HepG2 (cell line): ENCODE measurements around the gene FBLN5. TPM values are rescaled to one million over a fixed set of nuclear protein-coding genes. Genes with fewer than 3 reads are reported as not detected.

ENCODE experiments used
- ATAC-seq: fragments of 200-7000 bp; cut with Tn5 transposase; 3 replicates; pipeline ENCODE4 v1.9.1; 2020; ENCODE audit warnings: mild to moderate bottlenecking, moderate library complexity
- BruUV-seq: library from RNA; stranded (reverse); fragments of 400-500 nt; replicated peaks from 2 replicates; lab custom pipeline; 2021; lab: Mats Ljungman, UMichigan
- CTCF ChIA-PET: fragments of 300-600 bp; formaldehyde crosslinking; extraction: SDS; loops from one replicate; lab custom pipeline; 2021; ENCODE audit warnings: low total read pairs, inconsistent platforms, low intra/inter-chr PET ratio; lab: Yijun Ruan, JAX
- POLR2A ChIA-PET: fragments of 350-600 bp; sonication (Branson Sonifier 250); formaldehyde crosslinking; loops from one replicate; lab custom pipeline; 2020; ENCODE audit warnings: antibody characterized with exemption, inconsistent platforms; lab: Yijun Ruan, JAX
- DNase-seq: peaks from one replicate; pipeline ENCODE4 v3.0.0-alpha.2; 2015; ENCODE audit warnings: low spot score
- FAIRE-seq: peaks from 3 replicates; lab custom pipeline; 2011; peaks lifted over from hg19 to GRCh38; lab: Jason Lieb, UNC
- H2AFZ ChIP-seq: one replicate; pipeline ENCODE4 v1.6.1; 2011; ENCODE audit warnings: low read length, inconsistent platforms
- H3K27ac ChIP-seq: fragments of 300-600 bp; 3 replicates; pipeline ENCODE4 v1.8.0; 2011; ENCODE audit warnings: mixed run types, mild to moderate bottlenecking, mixed read lengths, low read length, inconsistent platforms; ENCODE audit not compliant: insufficient read depth; ENCODE audit errors: extremely low read length
- H3K27me3 ChIP-seq, 2 experiments: fragments of 200-600 bp in 1 of 2; 2 replicates in 1 of 2; 3 replicates in 1 of 2; pipeline versions ENCODE4 v1.6.0 to v1.8.0; 2011; ENCODE audit warnings: low read length in 2 of 2, mild to moderate bottlenecking in 2 of 2, moderate library complexity in 2 of 2, inconsistent platforms in 1 of 2; ENCODE audit not compliant: insufficient read depth in 2 of 2, control insufficient read depth in 1 of 2
- H3K36me3 ChIP-seq, 2 experiments: fragments of 200-600 bp in 1 of 2; replicated peaks in 1 of 2; 2 replicates in 1 of 2; 3 replicates in 1 of 2; pipeline versions ENCODE4 v1.5.1 to v1.8.0; 2011; ENCODE audit warnings: low read length in 2 of 2, inconsistent platforms in 1 of 2; ENCODE audit not compliant: insufficient read depth in 2 of 2, control insufficient read depth in 1 of 2
- H3K4me1 ChIP-seq: 2 replicates; pipeline ENCODE4 v1.5.1; 2012; ENCODE audit warnings: low read length, inconsistent platforms; ENCODE audit not compliant: insufficient read depth
- H3K4me2 ChIP-seq: 2 replicates; pipeline ENCODE4 v1.6.0; 2011; ENCODE audit warnings: low read depth, low read length, inconsistent platforms
- H3K4me3 ChIP-seq, 3 experiments: fragments of 200-600 bp in 1 of 3; sonication (generic), shearing (Covaris generic) in 1 of 3; replicated peaks in 1 of 3; 2 replicates each; pipeline ENCODE4 v1.5.1; 2011 to 2016; ENCODE audit warnings: low read length in 3 of 3, inconsistent platforms in 2 of 3, low read depth in 2 of 3, mild to moderate bottlenecking in 2 of 3, control low read depth in 1 of 3, mixed read lengths in 1 of 3; ENCODE audit not compliant: insufficient read depth in 1 of 3
- H3K79me2 ChIP-seq: one replicate; pipeline ENCODE4 v1.6.1; 2011; ENCODE audit warnings: low read length, inconsistent platforms; ENCODE audit not compliant: insufficient read depth
- H3K9ac ChIP-seq: 2 replicates; pipeline ENCODE4 v1.6.0; 2011; ENCODE audit warnings: mild to moderate bottlenecking, low read depth, low read length, inconsistent platforms; ENCODE audit not compliant: insufficient read depth
- H3K9me3 ChIP-seq: 2 replicates; pipeline ENCODE4 v1.5.1; 2012; ENCODE audit warnings: mild to moderate bottlenecking, low read length
- H4K20me1 ChIP-seq: 2 replicates; pipeline ENCODE4 v1.6.0; 2011; ENCODE audit warnings: inconsistent platforms, mild to moderate bottlenecking, low read length, moderate library complexity; ENCODE audit not compliant: insufficient read depth
- KLF9 ChIP-seq: IDR thresholded peaks from 2 replicates; pipeline ENCODE4 v1.6.1; 2016; ENCODE audit warnings: low read depth
- NR2F2 ChIP-seq: IDR thresholded peaks from 2 replicates; pipeline ENCODE4 v1.6.1; 2012; ENCODE audit warnings: low read depth, inconsistent platforms, borderline replicate concordance
- RXRA ChIP-seq: sonication (generic); formaldehyde crosslinking; IDR thresholded peaks from 2 replicates; pipeline ENCODE4 v1.5.1; 2020; ENCODE audit warnings: missing genetic modification reagents
- STAG1 ChIP-seq: sonication (generic); formaldehyde crosslinking; IDR thresholded peaks from 2 replicates; pipeline ENCODE4 v1.4.0; 2020; ENCODE audit warnings: missing genetic modification reagents
- ZNF264 ChIP-seq: sonication (generic); formaldehyde crosslinking; IDR thresholded peaks from 2 replicates; pipeline ENCODE4 v1.4.0; 2020; ENCODE audit warnings: missing genetic modification reagents
- ZNF564 ChIP-seq: sonication (generic); formaldehyde crosslinking; IDR thresholded peaks from 2 replicates; pipeline ENCODE4 v1.8.1; 2023; ENCODE audit warnings: mild to moderate bottlenecking, missing genetic modification reagents
- WGBS: methylation state at CpG from one replicate; pipeline ENCODE4 v1.1.6; 2017; ENCODE audit warnings: low lambda C conversion rate; 5-methylcytosine and 5-hydroxymethylcytosine counted together
- in situ Hi-C: cut with HindIII; loops from 2 replicates; pipeline ENCODE4 v1.10.0; 2017; ENCODE audit warnings: low pct_unique_long_range_greater_than_20kb; ENCODE audit not compliant: extremely low pct_ligation_motif_present
- intact Hi-C: fragments of 100-400 bp; cut with micrococcal nuclease; formaldehyde crosslinking; loops from one replicate; pipeline ENCODE4 v1.10.0; 2022; ENCODE audit not compliant: unreplicated experiment
- polyA plus RNA-seq, 8 experiments: library from polyadenylated mRNA; depleted of rRNA in 3 of 8; stranded (reverse) in 7 of 8; unstranded in 1 of 8; fragments of >200 nt; fragmentation: Illumina TruSeq in 4 of 8; extraction: Trizol in 4 of 8; gene quantifications; 2 replicates each; pipeline versions ENCODE4 v1.2.1 to v1.2.3, GENCODE V29; 2011 to 2016; ENCODE audit warnings: low read depth in 4 of 8, missing spikeins in 1 of 8, mixed read lengths in 1 of 8; ENCODE audit not compliant: insufficient read depth in 1 of 8
- total RNA-seq, 5 experiments: library from RNA; depleted of rRNA; stranded (reverse); fragments of >200 nt; fragmentation: Illumina TruSeq; extraction: Trizol; gene quantifications; 2 replicates each; pipeline ENCODE4 v1.2.3, GENCODE V29; 2016; ENCODE audit warnings: low read depth in 1 of 5
- TF ChIP-seq, protein P1 (sequence below): sonication (generic); formaldehyde crosslinking; IDR thresholded peaks from 2 replicates; pipeline ENCODE4 v1.8.1; 2023; ENCODE audit warnings: mild to moderate bottlenecking, missing genetic modification reagents
- TF ChIP-seq, protein P2 (sequence below): sonication (generic); formaldehyde crosslinking; IDR thresholded peaks from 2 replicates; pipeline ENCODE4 v1.4.0; 2020; ENCODE audit warnings: mild to moderate bottlenecking, missing genetic modification reagents
- TF ChIP-seq, protein P3 (sequence below): sonication (generic); formaldehyde crosslinking; IDR thresholded peaks from 2 replicates; pipeline ENCODE4 v1.5.0; 2020; ENCODE audit warnings: mild to moderate bottlenecking, missing genetic modification reagents, moderate library complexity

Gene FBLN5
- total and polyA plus RNA-seq, 2 of the 13 experiments (the other 11 are each of a cell fraction or from before 2014, with no cell fraction given), result 0.38 to 0.77 TPM

DNA sequence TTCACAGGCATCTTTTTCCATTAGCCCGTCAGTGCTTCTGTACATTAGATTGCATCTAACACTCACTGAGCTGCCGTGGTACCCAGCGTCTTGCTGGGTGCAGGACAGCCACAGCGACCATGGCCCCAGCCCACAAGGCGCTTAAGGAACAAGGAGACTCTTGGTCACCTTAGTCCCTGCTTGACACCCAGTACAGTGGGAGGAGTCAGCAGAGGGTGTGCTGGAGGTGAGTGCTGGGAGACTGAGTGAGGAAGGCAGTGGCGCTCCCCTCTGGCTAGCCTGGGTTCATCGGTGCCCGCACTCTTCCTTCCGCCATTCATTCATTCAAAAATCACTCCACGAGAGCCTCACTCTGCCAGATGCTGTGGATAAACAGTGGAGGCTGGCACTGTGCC is 21.8 kb downstream of the FBLN5 start:
- CTCF ChIA-PET, result interaction anchor here (1.6 kb wide), 1 partner anchor 70 kb away, joined by 4 read pairs; no protein-coding TSS in a partner anchor
- intact Hi-C loops, result no loop called here
- Histone ChIP-seq H2AFZ (no peak overlapping the region), H3K27ac (no peak overlapping the region), H3K4me3 (no peak overlapping the region), H4K20me1 (no peaks in the 10 kb centered on the region)
- 94% methylated on average over 9 of the region's 10 CpGs for WGBS
- TF ChIP-seq, protein P1, sequence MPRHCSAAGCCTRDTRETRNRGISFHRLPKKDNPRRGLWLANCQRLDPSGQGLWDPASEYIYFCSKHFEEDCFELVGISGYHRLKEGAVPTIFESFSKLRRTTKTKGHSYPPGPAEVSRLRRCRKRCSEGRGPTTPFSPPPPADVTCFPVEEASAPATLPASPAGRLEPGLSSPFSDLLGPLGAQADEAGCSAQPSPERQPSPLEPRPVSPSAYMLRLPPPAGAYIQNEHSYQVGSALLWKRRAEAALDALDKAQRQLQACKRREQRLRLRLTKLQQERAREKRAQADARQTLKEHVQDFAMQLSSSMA (CRISPR knock-in tag), result no peak
- TF ChIP-seq, all 625 proteins: peak for 0
- POLR2A ChIA-PET, result no interaction called here
- in situ Hi-C loops, result no loop called here
- Histone ChIP-seq H3K9me3 (no peaks in the 10 kb centered on the region), H3K9ac (no peak overlapping the region), H3K79me2 (no peaks in the 10 kb centered on the region), H3K4me1 (no peaks in the 10 kb centered on the region), H3K36me3 (no peaks in the 10 kb centered on the region), H3K4me2 (no peak overlapping the region), H3K27me3 (no peaks in the 10 kb centered on the region)
- no TSS peak for BruUV-seq
- no peak for FAIRE-seq
- no peak for ATAC-seq
- DNase-seq, result no peak

DNA sequence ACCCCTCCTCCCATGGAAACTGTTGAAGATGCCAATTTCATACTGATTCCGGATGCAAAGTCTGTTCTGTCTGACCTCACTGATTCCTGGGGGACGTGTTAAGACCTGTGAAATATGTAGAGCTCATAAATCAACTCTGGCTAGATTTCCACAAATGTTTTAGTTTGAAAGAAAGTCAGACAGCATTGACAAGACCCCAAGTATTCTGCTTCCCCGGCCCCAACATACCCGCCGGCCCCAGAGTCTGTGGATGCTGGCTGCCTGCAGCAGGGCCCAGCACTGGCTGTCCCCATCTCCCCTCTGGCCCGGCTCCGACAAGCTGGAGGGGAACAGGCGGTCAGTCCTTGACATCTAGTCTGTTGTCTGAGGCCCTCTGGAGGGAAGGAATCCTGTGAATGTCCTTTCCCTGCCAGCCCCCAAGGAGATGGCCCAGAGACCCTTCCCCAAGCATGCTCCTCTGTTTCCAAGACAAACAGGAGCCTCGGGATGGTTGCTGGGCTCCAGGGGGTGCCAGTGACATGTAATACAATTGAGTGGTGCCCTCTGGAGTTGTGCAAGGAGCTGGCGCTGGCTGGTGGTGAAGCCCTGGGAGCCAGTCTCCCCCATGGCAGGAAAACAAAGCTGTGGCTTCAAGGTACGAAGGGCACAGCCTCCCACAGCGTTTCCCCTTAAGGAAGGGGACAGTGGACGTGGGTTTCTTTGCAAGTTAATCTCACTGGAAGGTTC is 22.3 kb downstream of the FBLN5 start:
- ATAC-seq, result no peak
- Histone ChIP-seq H3K9me3 (no peaks in the 10 kb centered on the region), H3K27me3 (no peaks in the 10 kb centered on the region), H2AFZ (no peak overlapping the region), H3K4me1 (no peaks in the 10 kb centered on the region), H4K20me1 (no peaks in the 10 kb centered on the region), H3K4me2 (no peak overlapping the region), H3K27ac (no peak overlapping the region), H3K79me2 (no peaks in the 10 kb centered on the region), H3K36me3 (no peaks in the 10 kb centered on the region), H3K4me3 (no peak overlapping the region), H3K9ac (no peak overlapping the region)
- no TSS peak for BruUV-seq
- TF ChIP-seq ZNF564, result no peak
- TF ChIP-seq NR2F2, result no peak
- TF ChIP-seq STAG1 (CRISPR knock-in tag), result peak; percentile 28
- TF ChIP-seq, protein P2, sequence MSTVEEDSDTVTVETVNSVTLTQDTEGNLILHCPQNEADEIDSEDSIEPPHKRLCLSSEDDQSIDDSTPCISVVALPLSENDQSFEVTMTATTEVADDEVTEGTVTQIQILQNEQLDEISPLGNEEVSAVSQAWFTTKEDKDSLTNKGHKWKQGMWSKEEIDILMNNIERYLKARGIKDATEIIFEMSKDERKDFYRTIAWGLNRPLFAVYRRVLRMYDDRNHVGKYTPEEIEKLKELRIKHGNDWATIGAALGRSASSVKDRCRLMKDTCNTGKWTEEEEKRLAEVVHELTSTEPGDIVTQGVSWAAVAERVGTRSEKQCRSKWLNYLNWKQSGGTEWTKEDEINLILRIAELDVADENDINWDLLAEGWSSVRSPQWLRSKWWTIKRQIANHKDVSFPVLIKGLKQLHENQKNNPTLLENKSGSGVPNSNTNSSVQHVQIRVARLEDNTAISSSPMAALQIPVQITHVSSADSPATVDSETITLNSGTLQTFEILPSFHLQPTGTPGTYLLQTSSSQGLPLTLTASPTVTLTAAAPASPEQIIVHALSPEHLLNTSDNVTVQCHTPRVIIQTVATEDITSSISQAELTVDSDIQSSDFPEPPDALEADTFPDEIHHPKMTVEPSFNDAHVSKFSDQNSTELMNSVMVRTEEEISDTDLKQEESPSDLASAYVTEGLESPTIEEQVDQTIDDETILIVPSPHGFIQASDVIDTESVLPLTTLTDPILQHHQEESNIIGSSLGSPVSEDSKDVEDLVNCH (CRISPR knock-in tag), result no peak
- TF ChIP-seq RXRA (CRISPR knock-in tag), result no peak
- TF ChIP-seq, protein P3, sequence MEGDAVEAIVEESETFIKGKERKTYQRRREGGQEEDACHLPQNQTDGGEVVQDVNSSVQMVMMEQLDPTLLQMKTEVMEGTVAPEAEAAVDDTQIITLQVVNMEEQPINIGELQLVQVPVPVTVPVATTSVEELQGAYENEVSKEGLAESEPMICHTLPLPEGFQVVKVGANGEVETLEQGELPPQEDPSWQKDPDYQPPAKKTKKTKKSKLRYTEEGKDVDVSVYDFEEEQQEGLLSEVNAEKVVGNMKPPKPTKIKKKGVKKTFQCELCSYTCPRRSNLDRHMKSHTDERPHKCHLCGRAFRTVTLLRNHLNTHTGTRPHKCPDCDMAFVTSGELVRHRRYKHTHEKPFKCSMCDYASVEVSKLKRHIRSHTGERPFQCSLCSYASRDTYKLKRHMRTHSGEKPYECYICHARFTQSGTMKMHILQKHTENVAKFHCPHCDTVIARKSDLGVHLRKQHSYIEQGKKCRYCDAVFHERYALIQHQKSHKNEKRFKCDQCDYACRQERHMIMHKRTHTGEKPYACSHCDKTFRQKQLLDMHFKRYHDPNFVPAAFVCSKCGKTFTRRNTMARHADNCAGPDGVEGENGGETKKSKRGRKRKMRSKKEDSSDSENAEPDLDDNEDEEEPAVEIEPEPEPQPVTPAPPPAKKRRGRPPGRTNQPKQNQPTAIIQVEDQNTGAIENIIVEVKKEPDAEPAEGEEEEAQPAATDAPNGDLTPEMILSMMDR (CRISPR knock-in tag), result peak; percentile 41; the same call in 1 of the 2 replicates
- TF ChIP-seq ZNF264 (CRISPR knock-in tag), result no peak
- TF ChIP-seq KLF9, result no peak
- in situ Hi-C loops (no loop called here), intact Hi-C loops (no loop called here)
- POLR2A ChIA-PET, result no interaction called here
- no peak for DNase-seq
- FAIRE-seq, result no peak
- CTCF ChIA-PET, result interaction anchor here (1.6 kb wide), 1 partner anchor 71 kb away, joined by 4 read pairs; no protein-coding TSS in a partner anchor
- WGBS, result 71% methylated on average over 11 of the region's 13 CpGs
